Spleen (tissue), 7 donors: ENCODE measurements around the gene SRSF8.

ENCODE experiments used
- POLR2A ChIP-seq, 3 donors: fragments of 450-650 bp; IDR thresholded peaks; one replicate each; pipeline ENCODE4 v1.5.1; 2017; ENCODE audit warnings: antibody characterized with exemption in 3 of 3, mild to moderate bottlenecking in 1 of 3
- POLR2AphosphoS5 ChIP-seq, 3 donors: sonication (generic); formaldehyde crosslinking; IDR thresholded peaks; one replicate each; pipeline ENCODE4 v1.5.1; 2017; ENCODE audit warnings: antibody characterized with exemption in 3 of 3
- TF ChIP-seq, protein P1 (sequence below), 11 experiments: fragments of 200-600 bp in 7 of 11; fragments of 450-650 bp in 4 of 11; sonication (generic) in 4 of 11; IDR thresholded peaks in 8 of 11; conservative IDR thresholded peaks in 3 of 11; 1 replicate in 7 of 11; 2 replicates in 4 of 11; pipeline versions ENCODE4 v1.4.0 to v1.8.0; 2016 to 2021; ENCODE audit warnings: antibody characterized with exemption in 11 of 11, inconsistent platforms in 4 of 11, mild to moderate bottlenecking in 1 of 11
- donor health status: DM: no; HTN: no; CAD: no; lungs with moderate emphysema.
- donor health status: DM: no; HTN: no; CAD: no.
- donor health status: DM: no; HTN: no; CAD: no.

DNA sequence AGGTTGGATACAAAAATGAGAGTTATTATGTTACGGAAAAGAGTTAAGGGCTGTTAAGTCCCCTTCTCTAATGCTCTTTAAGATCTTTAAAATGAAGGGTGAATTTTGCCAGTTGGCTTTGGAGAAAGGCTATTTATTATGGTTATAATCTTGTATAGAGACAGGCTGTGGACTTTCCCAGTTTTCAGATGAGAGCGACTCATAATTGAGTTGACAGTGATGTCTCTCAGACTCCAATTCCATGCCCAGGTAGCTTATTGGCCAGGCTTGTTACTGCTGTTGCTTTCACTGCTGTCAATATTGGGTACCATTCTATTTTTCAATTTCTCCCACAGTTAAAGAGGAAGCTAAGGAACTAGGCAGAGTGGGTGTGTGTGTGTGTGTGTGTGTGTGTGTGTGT is 36.0 kb downstream of the SRSF8 start:
- TF ChIP-seq, protein P1, sequence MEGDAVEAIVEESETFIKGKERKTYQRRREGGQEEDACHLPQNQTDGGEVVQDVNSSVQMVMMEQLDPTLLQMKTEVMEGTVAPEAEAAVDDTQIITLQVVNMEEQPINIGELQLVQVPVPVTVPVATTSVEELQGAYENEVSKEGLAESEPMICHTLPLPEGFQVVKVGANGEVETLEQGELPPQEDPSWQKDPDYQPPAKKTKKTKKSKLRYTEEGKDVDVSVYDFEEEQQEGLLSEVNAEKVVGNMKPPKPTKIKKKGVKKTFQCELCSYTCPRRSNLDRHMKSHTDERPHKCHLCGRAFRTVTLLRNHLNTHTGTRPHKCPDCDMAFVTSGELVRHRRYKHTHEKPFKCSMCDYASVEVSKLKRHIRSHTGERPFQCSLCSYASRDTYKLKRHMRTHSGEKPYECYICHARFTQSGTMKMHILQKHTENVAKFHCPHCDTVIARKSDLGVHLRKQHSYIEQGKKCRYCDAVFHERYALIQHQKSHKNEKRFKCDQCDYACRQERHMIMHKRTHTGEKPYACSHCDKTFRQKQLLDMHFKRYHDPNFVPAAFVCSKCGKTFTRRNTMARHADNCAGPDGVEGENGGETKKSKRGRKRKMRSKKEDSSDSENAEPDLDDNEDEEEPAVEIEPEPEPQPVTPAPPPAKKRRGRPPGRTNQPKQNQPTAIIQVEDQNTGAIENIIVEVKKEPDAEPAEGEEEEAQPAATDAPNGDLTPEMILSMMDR (IDR thresholded peaks at IDR 0.05 in 8 of 11, conservative IDR thresholded peaks at IDR 0.05 in 3 of 11), result no peak
- TF ChIP-seq POLR2A (IDR thresholded peaks at IDR 0.05), result no peak
- TF ChIP-seq POLR2AphosphoS5 (IDR thresholded peaks at IDR 0.05), result no peak
